ENCODE data around the gene IGSF9.

DNA sequence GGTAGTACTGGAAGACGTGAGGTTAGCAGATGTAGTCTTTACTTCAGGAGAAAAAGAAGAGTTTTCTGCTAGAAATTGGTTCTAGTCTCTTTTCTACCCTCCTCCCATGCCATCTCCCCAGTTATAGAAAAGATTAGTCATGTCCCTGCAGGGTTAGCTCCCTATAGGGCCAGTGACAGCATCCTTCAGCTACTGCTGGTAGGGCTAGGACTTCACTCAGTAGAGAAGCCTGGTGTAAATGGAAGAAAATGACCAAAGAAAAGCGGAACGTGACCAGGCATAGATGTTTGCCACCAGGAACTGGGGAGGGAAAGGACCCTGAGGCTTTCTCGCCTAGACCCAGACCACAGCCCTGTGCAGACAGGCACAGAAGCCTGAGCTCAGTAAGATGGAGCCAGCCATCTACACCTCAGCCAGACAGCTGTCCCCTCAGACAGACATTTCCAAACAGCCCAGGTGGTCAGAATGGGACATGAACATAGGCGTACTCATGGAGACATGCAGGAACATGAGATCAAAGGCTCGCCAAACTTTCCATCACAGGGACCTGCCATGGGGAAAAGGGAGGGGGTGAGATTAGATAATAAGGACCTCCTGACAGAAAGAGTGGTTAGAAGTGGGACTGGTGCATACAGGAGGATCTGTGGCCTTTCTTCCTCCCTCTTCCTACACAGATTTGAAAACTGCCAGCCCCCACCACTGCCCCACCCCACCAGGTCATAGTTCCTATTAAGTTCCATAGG is 32.1 kb upstream of the IGSF9 start:
- TF ChIP-seq, protein P1, sequence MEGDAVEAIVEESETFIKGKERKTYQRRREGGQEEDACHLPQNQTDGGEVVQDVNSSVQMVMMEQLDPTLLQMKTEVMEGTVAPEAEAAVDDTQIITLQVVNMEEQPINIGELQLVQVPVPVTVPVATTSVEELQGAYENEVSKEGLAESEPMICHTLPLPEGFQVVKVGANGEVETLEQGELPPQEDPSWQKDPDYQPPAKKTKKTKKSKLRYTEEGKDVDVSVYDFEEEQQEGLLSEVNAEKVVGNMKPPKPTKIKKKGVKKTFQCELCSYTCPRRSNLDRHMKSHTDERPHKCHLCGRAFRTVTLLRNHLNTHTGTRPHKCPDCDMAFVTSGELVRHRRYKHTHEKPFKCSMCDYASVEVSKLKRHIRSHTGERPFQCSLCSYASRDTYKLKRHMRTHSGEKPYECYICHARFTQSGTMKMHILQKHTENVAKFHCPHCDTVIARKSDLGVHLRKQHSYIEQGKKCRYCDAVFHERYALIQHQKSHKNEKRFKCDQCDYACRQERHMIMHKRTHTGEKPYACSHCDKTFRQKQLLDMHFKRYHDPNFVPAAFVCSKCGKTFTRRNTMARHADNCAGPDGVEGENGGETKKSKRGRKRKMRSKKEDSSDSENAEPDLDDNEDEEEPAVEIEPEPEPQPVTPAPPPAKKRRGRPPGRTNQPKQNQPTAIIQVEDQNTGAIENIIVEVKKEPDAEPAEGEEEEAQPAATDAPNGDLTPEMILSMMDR (IDR thresholded peaks at IDR 0.05): no peak
- no peak for TF ChIP-seq POLR2A (IDR thresholded peaks at IDR 0.05)

All from thyroid gland (tissue), 4 donors.